Endodermal cell (in vitro differentiated cells): ENCODE results near the gene CADM1. TPM values are rescaled to one million over a fixed set of nuclear protein-coding genes. Genes with fewer than 3 reads are reported as not detected.
A peak's percentile ranks its signal among the peaks of the same experiment; 100 is the strongest.

Experiments
- DNase-seq: peaks from one replicate; pipeline ENCODE4 v3.0.0-alpha.2; 2017
- H3K27ac ChIP-seq: 2 replicates; pipeline ENCODE4 v1.5.1; 2013; ENCODE audit warnings: mild to moderate bottlenecking, low read depth, low read length, moderate library complexity
- H3K27me3 ChIP-seq: 2 replicates; pipeline ENCODE4 v1.6.1; 2013; ENCODE audit warnings: mild to moderate bottlenecking, low read length, moderate library complexity; ENCODE audit not compliant: insufficient read depth, control insufficient read depth, poor library complexity, severe bottlenecking
- H3K36me3 ChIP-seq: 2 replicates; pipeline ENCODE4 v1.7.0; 2013; ENCODE audit warnings: mild to moderate bottlenecking, low read length, moderate library complexity; ENCODE audit not compliant: control insufficient read depth, insufficient read depth
- H3K4me1 ChIP-seq: one replicate; pipeline ENCODE4 v1.7.0; 2013; ENCODE audit warnings: low read length; ENCODE audit not compliant: control insufficient read depth, insufficient read depth
- H3K4me3 ChIP-seq: 2 replicates; pipeline ENCODE4 v1.5.1; 2013; ENCODE audit warnings: mild to moderate bottlenecking, low read length, moderate library complexity
- H3K9ac ChIP-seq: 2 replicates; pipeline ENCODE4 v1.6.1; 2013; ENCODE audit warnings: mild to moderate bottlenecking, low read length, moderate library complexity; ENCODE audit not compliant: poor library complexity, severe bottlenecking; ENCODE audit errors: extremely low read depth
- H3K9me3 ChIP-seq: 2 replicates; pipeline ENCODE4 v1.6.1; 2013; ENCODE audit warnings: mild to moderate bottlenecking, low read length, moderate library complexity; ENCODE audit not compliant: control insufficient read depth
- H3K27ac Mint-ChIP-seq: 2 replicates; pipeline ENCODE4 v1.8.0; 2020; ENCODE audit warnings: mixed read lengths
- H3K27me3 Mint-ChIP-seq: 2 replicates; pipeline ENCODE4 v1.8.0; 2021; ENCODE audit warnings: mild to moderate bottlenecking, mixed read lengths; ENCODE audit not compliant: insufficient read depth
- H3K36me3 Mint-ChIP-seq: 2 replicates; pipeline ENCODE4 v1.8.0; 2020; ENCODE audit warnings: low read depth, mixed read lengths
- H3K4me1 Mint-ChIP-seq: 2 replicates; pipeline ENCODE4 v1.8.0; 2020; ENCODE audit warnings: mixed read lengths
- H3K4me3 Mint-ChIP-seq: 2 replicates; pipeline ENCODE4 v1.8.0; 2020; ENCODE audit warnings: mild to moderate bottlenecking, moderate library complexity, mixed read lengths
- H3K9me3 Mint-ChIP-seq: 2 replicates; pipeline ENCODE4 v1.8.0; 2020; ENCODE audit warnings: mild to moderate bottlenecking, mixed read lengths
- CTCF ChIP-seq: fragments of 200-600 bp; sonication (generic); conservative IDR thresholded peaks from 2 replicates; pipeline ENCODE4 v1.5.0; 2021; ENCODE audit warnings: antibody characterized with exemption, mild to moderate bottlenecking
- WGBS, 2 experiments: methylation state at CpG; one replicate each; pipeline versions ENCODE4 v1.1.5 to v1.1.7; 2013; ENCODE audit warnings: missing lambda C conversion rate in 2 of 2, mixed read lengths in 1 of 2; ENCODE audit not compliant: insufficient coverage in 1 of 2, insufficient read length in 1 of 2; 5-methylcytosine and 5-hydroxymethylcytosine counted together
- total RNA-seq, 2 donors: library from RNA; stranded (reverse); fragmentation: NEBNext Ultra II Directional in 1 of 2; extraction: Animal tissue kit (Norgen Biotek cat#: 25700) in 1 of 2; gene quantifications; 2 replicates in 1 of 2; 3 replicates in 1 of 2; pipeline ENCODE4 v1.2.1, GENCODE V29; 2021

The CADM1 gene
- total RNA-seq, 2 donors from 2014 or later = 76.3 to 88.2 TPM

DNA sequence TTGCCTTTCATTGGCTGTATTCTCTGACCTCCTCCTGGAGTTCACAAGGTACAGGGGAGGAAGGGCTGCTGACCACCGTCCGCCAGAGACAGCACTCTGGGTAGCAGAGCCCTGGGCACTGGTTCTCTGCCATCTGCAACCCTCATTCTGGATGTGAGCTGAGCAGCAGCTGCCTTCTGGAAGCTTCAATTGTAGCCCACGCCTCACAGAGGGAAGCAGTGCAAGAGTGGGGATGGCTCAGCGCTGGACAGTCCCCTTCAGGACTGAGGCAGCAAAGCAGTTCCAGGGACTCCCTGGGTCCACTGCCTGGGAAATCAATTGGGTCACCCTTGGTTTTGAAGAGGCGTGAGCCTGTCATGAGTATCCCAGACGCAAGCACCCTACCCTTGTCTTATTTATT lies 346.2 kb downstream of the CADM1 start:
- H3K27me3 Mint-ChIP-seq = peaks cover 9% of the 10 kb centered on the region
- 86 to 100% methylated on average over 5 to 6 of the region's 6 CpGs for WGBS, 2 experiments
- no peak overlapping the region for H3K9ac ChIP-seq
- no peak overlapping the region for H3K27ac Mint-ChIP-seq
- no peak overlapping the region for H3K4me3 Mint-ChIP-seq
- no peaks in the 10 kb centered on the region for H3K9me3 Mint-ChIP-seq
- no peaks in the 10 kb centered on the region for H3K36me3 ChIP-seq
- peaks cover 15% of the 10 kb centered on the region for H3K4me1 Mint-ChIP-seq
- H3K4me3 ChIP-seq = no peak overlapping the region
- H3K4me1 ChIP-seq = no peaks in the 10 kb centered on the region
- no peak for DNase-seq
- H3K36me3 Mint-ChIP-seq = no peaks in the 10 kb centered on the region
- TF ChIP-seq CTCF = peak; percentile 27
- H3K27me3 ChIP-seq = no peaks in the 10 kb centered on the region
- no peak overlapping the region for H3K27ac ChIP-seq
- H3K9me3 ChIP-seq = no peaks in the 10 kb centered on the region

GRCh38 chr11:115157247-115157646 lies 347.0 kb downstream of the CADM1 start:
- Histone ChIP-seq H3K27me3 (no peaks in the 10 kb centered on the region), H3K36me3 (no peaks in the 10 kb centered on the region), H3K4me1 (no peaks in the 10 kb centered on the region), H3K9ac (no peak overlapping the region), H3K27ac (no peak overlapping the region), H3K4me3 (no peak overlapping the region), H3K9me3 (no peaks in the 10 kb centered on the region)
- no peak for DNase-seq
- H3K9me3 Mint-ChIP-seq = no peaks in the 10 kb centered on the region
- H3K27me3 Mint-ChIP-seq = peaks cover 9% of the 10 kb centered on the region
- no peak overlapping the region for H3K4me3 Mint-ChIP-seq
- no peak for TF ChIP-seq CTCF
- peaks cover 12% of the 10 kb centered on the region for H3K4me1 Mint-ChIP-seq
- H3K36me3 Mint-ChIP-seq = no peaks in the 10 kb centered on the region
- no peak overlapping the region for H3K27ac Mint-ChIP-seq
- 80 to 85% methylated on average over 2 to 3 of the region's 3 CpGs for WGBS, 2 experiments

DNA sequence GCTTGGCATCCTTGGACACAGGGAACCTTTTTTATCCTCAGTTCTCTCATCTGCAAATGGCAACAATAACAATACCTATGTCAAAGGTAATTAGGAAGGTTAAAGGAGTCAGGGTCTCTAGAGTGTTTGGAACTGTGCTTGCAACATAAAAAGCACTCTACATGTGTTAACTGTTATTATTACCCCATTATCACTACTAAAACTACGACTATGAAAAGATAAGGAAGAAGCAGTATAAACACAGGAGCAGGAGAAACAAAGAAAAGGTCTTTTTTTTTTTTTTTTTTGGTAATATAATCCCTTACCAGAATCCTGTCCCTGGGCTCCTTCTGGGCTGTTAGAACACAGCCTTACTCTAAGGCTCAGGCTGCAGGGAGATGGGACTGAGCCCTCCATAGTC lies 348.2 kb downstream of the CADM1 start:
- Histone ChIP-seq H3K27me3 (no peaks in the 10 kb centered on the region), H3K9me3 (no peaks in the 10 kb centered on the region), H3K9ac (no peak overlapping the region), H3K36me3 (no peaks in the 10 kb centered on the region), H3K4me3 (no peak overlapping the region), H3K27ac (no peak overlapping the region), H3K4me1 (no peaks in the 10 kb centered on the region)
- no peak for DNase-seq
- TF ChIP-seq CTCF = no peak
- Mint-ChIP-seq H3K4me3 (no peak overlapping the region), H3K27ac (no peak overlapping the region), H3K9me3 (no peaks in the 10 kb centered on the region), H3K4me1 (peaks cover 8% of the 10 kb centered on the region), H3K27me3 (peaks cover 9% of the 10 kb centered on the region), H3K36me3 (no peaks in the 10 kb centered on the region)
- no CpG with 5 or more reads among the region's 1 CpG for WGBS, 2 experiments
